GM12873 (cell line): ENCODE results near the gene GLIPR2.

Experiments
- CTCF ChIP-seq: IDR thresholded peaks from 2 replicates; pipeline ENCODE4 v1.5.1; 2012; ENCODE audit warnings: low read depth, mild to moderate bottlenecking, moderate library complexity, low read length, control low read depth; ENCODE audit not compliant: insufficient read depth; ENCODE audit errors: missing control alignments

Gene GLIPR2

DNA sequence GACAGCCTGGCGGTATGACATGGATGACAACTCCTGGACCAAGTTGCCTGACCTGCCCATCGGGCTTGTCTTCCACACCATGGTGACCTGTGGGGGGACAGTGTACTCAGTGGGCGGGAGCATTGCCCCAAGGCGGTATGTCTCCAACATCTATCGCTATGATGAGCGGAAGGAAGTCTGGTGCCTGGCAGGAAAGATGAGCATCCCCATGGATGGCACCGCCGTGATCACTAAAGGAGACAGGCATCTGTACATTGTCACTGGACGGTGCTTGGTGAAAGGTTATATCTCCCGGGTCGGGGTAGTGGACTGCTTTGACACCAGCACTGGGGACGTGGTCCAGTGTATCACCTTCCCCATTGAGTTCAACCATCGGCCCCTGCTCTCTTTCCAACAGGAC is 34.0 kb downstream of the GLIPR2 start:
- no peak for TF ChIP-seq CTCF

DNA sequence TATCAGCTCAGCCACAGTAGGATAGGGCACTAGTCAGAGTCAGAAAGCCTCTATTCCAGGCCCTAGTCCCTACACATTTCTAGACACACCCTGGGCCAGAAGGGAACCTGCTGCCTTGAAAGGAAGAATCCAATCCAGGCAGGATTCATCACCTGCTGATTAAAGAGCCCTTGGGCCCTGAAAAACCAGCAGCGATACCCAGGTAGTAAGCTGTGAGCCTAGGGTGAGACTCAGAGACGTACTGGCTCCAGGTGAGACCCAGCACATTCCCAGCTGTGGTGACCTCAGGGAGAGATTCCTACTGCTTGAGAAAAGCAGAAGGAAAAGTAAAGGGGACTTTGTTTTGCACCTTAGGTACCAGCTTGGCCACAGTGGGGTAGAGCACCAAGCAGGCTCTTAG is 37.3 kb downstream of the GLIPR2 start:
- no peak for TF ChIP-seq CTCF

DNA sequence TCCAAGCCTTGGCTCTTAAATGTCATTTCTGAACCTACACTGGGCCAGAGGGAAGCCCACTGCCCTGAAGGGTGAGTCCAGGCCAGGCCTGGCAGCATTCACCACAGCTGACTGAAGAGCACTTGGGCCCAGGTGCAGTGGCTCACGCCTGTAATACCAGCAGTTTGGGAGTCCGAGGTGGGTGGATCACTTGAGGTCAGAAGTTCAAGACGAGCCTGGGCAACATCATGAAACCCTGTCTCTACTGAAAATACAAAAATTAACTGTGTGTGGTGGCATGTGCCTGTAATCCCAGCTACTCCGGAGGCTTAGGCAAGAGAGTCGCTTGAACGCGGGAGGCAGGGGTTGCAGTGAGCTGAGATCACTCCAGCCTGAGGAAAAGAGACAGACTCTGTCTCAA is 37.7 kb downstream of the GLIPR2 start:
- TF ChIP-seq CTCF, result no peak

DNA sequence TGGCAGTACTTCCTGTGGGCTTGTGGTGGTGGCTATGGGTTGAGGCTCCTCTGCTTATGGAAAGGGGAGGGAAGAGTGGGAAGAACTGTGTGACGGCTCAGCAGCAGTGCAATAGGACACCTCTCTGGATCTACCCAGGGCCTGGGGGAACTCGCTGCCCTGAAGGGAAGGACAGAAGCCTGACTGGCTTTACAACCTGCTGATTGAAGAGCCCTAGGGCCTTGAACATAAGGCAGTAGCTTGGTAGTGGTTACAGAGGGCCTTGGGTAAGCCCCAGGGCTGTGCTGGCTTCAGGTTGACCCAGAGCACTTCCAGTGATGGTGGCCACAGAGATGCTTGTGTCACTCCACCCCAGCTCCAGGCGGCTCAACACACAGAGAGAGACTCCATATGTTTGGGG is 38.2 kb downstream of the GLIPR2 start:
- no peak for TF ChIP-seq CTCF

DNA sequence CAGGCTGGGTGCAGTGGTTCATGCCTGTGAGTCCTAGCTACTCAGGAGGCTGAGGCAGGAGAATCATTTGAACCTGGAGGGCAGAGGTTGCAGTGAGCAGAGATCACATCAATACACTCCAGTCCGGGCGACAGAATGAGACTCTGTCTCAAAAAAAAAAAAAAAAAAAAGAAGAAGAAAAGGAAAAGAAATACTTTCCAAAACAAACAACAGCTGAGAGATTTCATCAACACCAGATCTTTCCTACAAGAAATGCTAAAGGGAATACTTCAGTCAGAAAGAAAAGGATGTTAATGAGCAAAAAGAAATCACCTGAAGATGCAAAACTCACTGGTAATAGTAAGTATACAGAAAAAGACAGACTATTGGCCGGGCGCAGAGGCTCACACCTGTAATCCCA is 41.0 kb downstream of the GLIPR2 start:
- TF ChIP-seq CTCF, result no peak

- TF ChIP-seq CTCF, result no peak
Measured at GRCh38 chr9:36187414-36187813, 50.9 kb downstream of the GLIPR2 start.

DNA sequence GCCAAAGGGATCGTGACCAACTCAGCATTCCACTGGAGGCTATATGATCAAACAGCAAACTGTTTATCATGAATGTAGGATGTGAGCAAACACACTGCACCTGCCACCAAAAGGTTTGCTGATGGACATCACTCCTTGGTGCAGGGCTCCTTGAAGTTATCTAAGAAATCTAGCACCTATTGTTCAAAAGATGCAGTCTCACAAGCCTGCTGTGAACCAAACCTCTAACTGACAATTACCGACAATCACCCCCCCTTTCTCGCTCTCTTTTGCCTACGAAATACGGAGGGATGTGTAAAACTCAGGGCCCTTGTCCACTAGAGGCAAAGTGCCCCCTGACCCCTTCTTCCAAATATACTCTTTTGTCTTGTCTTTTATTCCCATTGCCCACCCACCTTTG is 51.7 kb downstream of the GLIPR2 start:
- TF ChIP-seq CTCF, result no peak

DNA sequence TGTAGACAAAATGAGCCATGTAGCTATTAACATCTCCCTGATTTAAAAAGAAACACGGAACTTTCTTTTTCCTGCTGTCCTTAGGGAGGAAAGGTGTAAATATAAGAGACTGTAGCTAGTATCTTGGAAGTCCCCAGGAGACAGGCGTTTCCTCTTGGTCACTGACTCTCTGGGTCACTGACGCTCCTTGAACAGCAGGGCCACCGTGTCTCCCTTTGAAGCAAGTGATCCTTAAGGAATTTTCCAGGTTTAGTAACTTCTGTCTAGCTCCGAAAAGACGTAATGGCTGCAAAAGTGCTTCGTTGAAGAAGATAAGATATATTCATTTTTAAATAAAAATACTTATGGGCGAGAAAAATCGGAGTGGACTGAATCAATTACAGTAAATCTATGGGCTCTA is 53.4 kb downstream of the GLIPR2 start:
- no peak for TF ChIP-seq CTCF
